Body of pancreas (tissue), 4 donors: ENCODE measurements around the gene PROB1. TPM values are rescaled to one million over a fixed set of nuclear protein-coding genes. Genes with fewer than 3 reads are reported as not detected.
A peak's percentile ranks its signal among the peaks of the same experiment; 100 is the strongest.

Experiments
- ATAC-seq: fragments of 150-250 bp; one replicate; pipeline ENCODE4 v1.9.1; 2016
- DNase-seq, 4 donors: peaks; one replicate each; pipeline ENCODE4 v3.0.0-alpha.2; 2019
- H3K27ac ChIP-seq, 4 donors: fragments of 200-600 bp; sonication (generic); 1 replicate in 3 of 4; 2 replicates in 1 of 4; pipeline versions ENCODE4 v1.5.1 to v1.6.1; 2016 to 2019; ENCODE audit warnings: mild to moderate bottlenecking in 1 of 4, mixed read lengths in 1 of 4, moderate library complexity in 1 of 4
- H3K27me3 ChIP-seq, 2 donors: fragments of 200-600 bp; sonication (generic); one replicate each; pipeline ENCODE4 v1.6.0; 2016; ENCODE audit warnings: mild to moderate bottlenecking in 1 of 2
- H3K36me3 ChIP-seq, 2 donors: fragments of 200-600 bp; sonication (generic); replicated peaks in 1 of 2; 2 replicates each; pipeline ENCODE4 v1.5.1; 2016; ENCODE audit warnings: low read depth in 2 of 2; ENCODE audit not compliant: insufficient read depth in 1 of 2
- H3K4me1 ChIP-seq: fragments of 200-600 bp; sonication (generic); one replicate; pipeline ENCODE4 v1.6.0; 2016
- H3K4me3 ChIP-seq, 2 donors: fragments of 200-600 bp; sonication (generic); 1 replicate in 1 of 2; 2 replicates in 1 of 2; pipeline ENCODE4 v1.5.1; 2016 to 2019
- H3K9me3 ChIP-seq, 3 donors: fragments of 200-600 bp; sonication (generic); 1 replicate in 2 of 3; 2 replicates in 1 of 3; pipeline ENCODE4 v1.5.1; 2016
- POLR2A ChIP-seq, 3 donors: fragments of 450-650 bp; IDR thresholded peaks; one replicate each; pipeline ENCODE4 v1.6.1; 2016; ENCODE audit warnings: antibody characterized with exemption in 3 of 3, mild to moderate bottlenecking in 2 of 3
- WGBS, 2 donors: methylation state at CpG; one replicate each; pipeline ENCODE4 v1.1.5; 2017; 5-methylcytosine and 5-hydroxymethylcytosine counted together
- intact Hi-C: fragments of 100-400 bp; cut with DNase I; formaldehyde crosslinking; loops from one replicate; pipeline ENCODE4 v1.15.1; 2023
- total RNA-seq, 2 donors: library from RNA; depleted of rRNA; stranded (reverse); fragments of >200 nt; gene quantifications; one replicate each; pipeline ENCODE4 v1.1.0, GENCODE V29; 2016
- TF ChIP-seq, protein P1 (sequence below), 7 experiments: fragments of 450-650 bp in 4 of 7; fragments of 200-600 bp in 3 of 7; sonication (generic) in 3 of 7; IDR thresholded peaks; one replicate each; pipeline ENCODE4 v1.5.1; 2016 to 2019; ENCODE audit warnings: antibody characterized with exemption in 7 of 7

The PROB1 gene
- total RNA-seq, 2 donors from 2014 or later = 0.52 to 1.3 TPM

DNA sequence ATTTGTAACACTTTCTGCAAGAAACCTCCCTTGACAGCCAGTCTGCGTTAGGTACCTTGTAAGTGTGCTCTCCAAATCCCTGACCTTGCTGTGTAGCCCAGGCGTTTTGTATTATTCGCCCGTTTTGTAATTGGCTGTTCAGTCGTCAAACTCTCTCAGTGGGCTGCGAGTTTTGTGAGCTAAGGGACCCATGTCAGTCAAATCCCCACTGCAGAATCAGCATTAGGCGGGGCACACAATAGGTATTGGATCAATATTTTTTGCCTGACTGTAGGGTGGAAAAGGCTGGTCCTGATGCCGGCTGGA lies 43.8 kb upstream of the PROB1 start:
- no peak for DNase-seq
- intact Hi-C loops = no loop called here
- peak overlapping the region; percentile 74 to 96 (median 94) for H3K27ac ChIP-seq
- peak; percentile 3 for ATAC-seq
- no peaks in the 10 kb centered on the region for H3K27me3 ChIP-seq
- no peaks in the 10 kb centered on the region for H3K9me3 ChIP-seq
- H3K4me1 ChIP-seq = peaks cover 10% of the 10 kb centered on the region
- peak overlapping the region; percentile 42 to 92 for H3K4me3 ChIP-seq
- TF ChIP-seq, protein P1, sequence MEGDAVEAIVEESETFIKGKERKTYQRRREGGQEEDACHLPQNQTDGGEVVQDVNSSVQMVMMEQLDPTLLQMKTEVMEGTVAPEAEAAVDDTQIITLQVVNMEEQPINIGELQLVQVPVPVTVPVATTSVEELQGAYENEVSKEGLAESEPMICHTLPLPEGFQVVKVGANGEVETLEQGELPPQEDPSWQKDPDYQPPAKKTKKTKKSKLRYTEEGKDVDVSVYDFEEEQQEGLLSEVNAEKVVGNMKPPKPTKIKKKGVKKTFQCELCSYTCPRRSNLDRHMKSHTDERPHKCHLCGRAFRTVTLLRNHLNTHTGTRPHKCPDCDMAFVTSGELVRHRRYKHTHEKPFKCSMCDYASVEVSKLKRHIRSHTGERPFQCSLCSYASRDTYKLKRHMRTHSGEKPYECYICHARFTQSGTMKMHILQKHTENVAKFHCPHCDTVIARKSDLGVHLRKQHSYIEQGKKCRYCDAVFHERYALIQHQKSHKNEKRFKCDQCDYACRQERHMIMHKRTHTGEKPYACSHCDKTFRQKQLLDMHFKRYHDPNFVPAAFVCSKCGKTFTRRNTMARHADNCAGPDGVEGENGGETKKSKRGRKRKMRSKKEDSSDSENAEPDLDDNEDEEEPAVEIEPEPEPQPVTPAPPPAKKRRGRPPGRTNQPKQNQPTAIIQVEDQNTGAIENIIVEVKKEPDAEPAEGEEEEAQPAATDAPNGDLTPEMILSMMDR (IDR thresholded peaks at IDR 0.05) = no peak
- no peaks in the 10 kb centered on the region for H3K36me3 ChIP-seq
- WGBS, 2 donors = 13 to 15% methylated on average over 8 of the region's 8 CpGs

DNA sequence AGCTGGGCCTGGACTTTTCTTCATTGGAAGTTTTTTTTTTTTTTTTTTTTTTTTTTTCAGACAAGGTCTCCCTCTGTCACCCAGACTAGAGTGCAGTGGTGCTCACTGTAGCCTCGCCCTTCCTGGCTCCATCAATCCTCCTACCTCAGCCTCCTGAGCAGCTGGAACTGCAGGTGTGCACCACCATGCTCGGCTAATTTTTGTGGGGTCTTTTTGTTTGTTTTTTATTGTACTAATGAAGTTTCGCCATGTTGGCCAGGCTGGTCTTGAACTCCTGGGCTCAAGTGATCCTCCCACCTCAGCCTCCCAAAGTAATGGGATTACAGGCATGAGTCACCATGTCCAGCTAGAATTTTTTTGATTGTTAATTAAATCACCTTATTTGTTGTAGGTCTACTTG lies 40.8 kb upstream of the PROB1 start:
- H3K9me3 ChIP-seq = no peaks in the 10 kb centered on the region
- no peak overlapping the region for H3K27ac ChIP-seq
- no peak for TF ChIP-seq POLR2A (IDR thresholded peaks at IDR 0.05)
- TF ChIP-seq, protein P1 (IDR thresholded peaks at IDR 0.05) = no peak
- intact Hi-C loops = no loop called here
- H3K4me1 ChIP-seq = peaks cover 10% of the 10 kb centered on the region
- no peaks in the 10 kb centered on the region for H3K36me3 ChIP-seq
- no peak for ATAC-seq
- no peak overlapping the region for H3K4me3 ChIP-seq
- DNase-seq = no peak
- H3K27me3 ChIP-seq = no peaks in the 10 kb centered on the region
- WGBS, 2 donors = 93 to 94% methylated on average over 3 of the region's 3 CpGs

DNA sequence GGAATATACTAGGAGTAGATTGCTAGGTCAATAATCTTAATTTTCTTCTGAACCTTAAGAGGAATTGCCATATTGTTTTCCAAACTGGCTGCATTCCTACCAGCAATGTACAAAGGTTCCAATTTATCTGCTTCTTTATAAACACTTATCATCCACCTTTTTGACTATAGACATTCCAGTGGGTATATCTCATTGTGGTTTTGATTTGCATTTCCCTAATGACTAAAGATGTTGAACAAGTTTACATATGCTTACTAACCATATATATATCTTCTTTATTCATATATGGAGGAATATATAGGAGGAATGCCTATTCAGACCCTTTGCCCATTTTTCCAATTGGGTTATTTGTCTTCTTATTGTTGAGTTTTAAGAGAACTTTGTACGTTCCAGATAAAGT lies 36.8 kb upstream of the PROB1 start:
- no peaks in the 10 kb centered on the region for H3K36me3 ChIP-seq
- H3K4me1 ChIP-seq = no peaks in the 10 kb centered on the region
- H3K27ac ChIP-seq = no peak overlapping the region
- no peak overlapping the region for H3K4me3 ChIP-seq
- no peaks in the 10 kb centered on the region for H3K9me3 ChIP-seq
- no peaks in the 10 kb centered on the region for H3K27me3 ChIP-seq
- DNase-seq (no peak), ATAC-seq (no peak)
- 61 to 70% methylated on average over 1 of the region's 1 CpG for WGBS, 2 donors
- no peak for TF ChIP-seq POLR2A (IDR thresholded peaks at IDR 0.05)
- TF ChIP-seq, protein P1 (IDR thresholded peaks at IDR 0.05) = no peak
- intact Hi-C loops = no loop called here

DNA sequence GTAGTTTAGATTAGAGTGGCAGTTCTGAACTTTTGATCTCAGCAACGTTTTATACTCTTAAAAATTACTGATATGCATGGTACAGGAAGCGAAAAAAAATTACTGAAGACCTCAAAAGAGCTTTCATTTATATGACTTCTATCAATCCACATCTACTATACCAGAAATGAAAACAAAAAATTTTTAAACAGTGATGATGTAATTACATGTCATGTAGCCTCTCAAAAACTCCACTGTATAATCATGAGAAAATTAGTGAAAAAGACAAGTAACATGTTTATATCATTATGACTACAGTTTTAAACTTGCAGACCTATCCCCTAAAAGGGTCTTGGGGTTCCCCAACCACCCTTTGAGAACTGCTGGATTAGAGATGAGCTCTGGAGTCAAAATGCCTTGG lies 35.1 kb upstream of the PROB1 start:
- no peaks in the 10 kb centered on the region for H3K27me3 ChIP-seq
- H3K4me1 ChIP-seq = no peaks in the 10 kb centered on the region
- ATAC-seq (no peak), DNase-seq (no peak)
- no peaks in the 10 kb centered on the region for H3K36me3 ChIP-seq
- no peaks in the 10 kb centered on the region for H3K9me3 ChIP-seq
- no peak overlapping the region for H3K4me3 ChIP-seq
- TF ChIP-seq, protein P1 (IDR thresholded peaks at IDR 0.05) = no peak
- TF ChIP-seq POLR2A (IDR thresholded peaks at IDR 0.05) = no peak
- intact Hi-C loops = no loop called here
- WGBS, 2 donors = 73 to 82% methylated on average over 2 of the region's 2 CpGs
- H3K27ac ChIP-seq = no peak overlapping the region

DNA sequence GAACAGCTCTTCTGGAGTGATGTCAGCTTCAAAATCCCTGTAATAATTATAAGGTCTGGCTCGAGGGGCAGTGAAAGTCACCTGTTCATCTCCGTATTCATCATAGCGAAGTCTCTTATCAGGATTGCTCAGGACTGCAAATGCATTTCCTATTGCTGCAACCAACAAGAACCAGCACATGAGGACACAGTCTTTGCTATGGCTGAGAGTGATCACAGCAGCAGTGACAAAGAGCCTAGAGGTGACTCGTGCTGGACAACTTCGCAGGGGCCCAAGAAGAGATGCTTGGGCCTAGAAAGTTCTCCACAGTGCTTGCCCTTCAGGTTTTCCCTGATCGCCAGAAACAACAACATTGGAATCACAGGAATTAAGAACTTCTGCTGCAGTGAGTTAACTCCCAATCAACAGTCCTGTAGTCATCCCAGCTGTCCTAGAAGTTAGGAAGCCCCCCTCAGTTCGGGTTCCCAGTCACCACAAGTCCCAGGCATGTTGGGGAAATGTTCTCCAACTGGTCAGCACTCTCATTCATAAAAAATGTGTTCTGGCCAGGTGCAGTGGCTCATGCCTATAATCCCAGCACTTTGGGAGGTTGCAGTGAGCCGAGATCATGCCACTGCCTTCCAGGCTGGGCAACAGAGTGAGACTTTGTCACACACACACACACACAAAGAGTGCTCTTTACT lies 31.4 kb upstream of the PROB1 start:
- no peak for TF ChIP-seq POLR2A (IDR thresholded peaks at IDR 0.05)
- TF ChIP-seq, protein P1 (IDR thresholded peaks at IDR 0.05) = no peak
- H3K4me3 ChIP-seq = no peak overlapping the region
- no peaks in the 10 kb centered on the region for H3K4me1 ChIP-seq
- DNase-seq (no peak), ATAC-seq (no peak)
- no peak overlapping the region for H3K27ac ChIP-seq
- H3K27me3 ChIP-seq = no peaks in the 10 kb centered on the region
- no peaks in the 10 kb centered on the region for H3K9me3 ChIP-seq
- H3K36me3 ChIP-seq = no peaks in the 10 kb centered on the region
- 74 to 84% methylated on average over 3 to 8 of the region's 8 CpGs for WGBS, 2 donors
- intact Hi-C loops = loop anchor here (10.0 kb wide), 2 partner anchors 88 to 338 kb away; no protein-coding TSS in a partner anchor
